ENCODE measurements around the gene PRRC2C.
"Not testable (repeated sequence)": the region's sequence is repeated elsewhere in the genome, so short reads cannot be mapped to it uniquely, and the experiment has no call there.

Gene PRRC2C

GRCh38 chr1:171521567-171521966, 36.2 kb downstream of the PRRC2C start:
- Histone ChIP-seq H3K9ac (ENCODE audit: low read length in 5 of 5) (no peak overlapping the region), H3K27ac (ENCODE audit: low read depth, low read length) (no peak overlapping the region), H3K36me3 (ENCODE audit: control insufficient read depth in 5 of 5, insufficient read depth in 5 of 5, low read length in 5 of 5) (peaks cover 44 to 88% (median 53%) of the 10 kb centered on the region in 5 donors), H3K4me3 (ENCODE audit: low read depth in 1 of 5, low read length in 5 of 5) (no peak overlapping the region), H3K9me3 (ENCODE audit: control insufficient read depth in 5 of 5, low read length in 5 of 5) (no peaks in the 10 kb centered on the region), H3K27me3 (ENCODE audit: control insufficient read depth in 5 of 5, insufficient read depth in 4 of 5, low read length in 5 of 5) (no peaks in the 10 kb centered on the region), H3K4me1 (ENCODE audit: control insufficient read depth in 5 of 5, insufficient read depth in 5 of 5, low read length in 5 of 5) (peaks cover 0 to 10% (median 4%) of the 10 kb centered on the region in 5 donors)

- peaks cover 40 to 84% (median 50%) of the 10 kb centered on the region in 5 donors for H3K36me3 ChIP-seq (ENCODE audit: control insufficient read depth in 5 of 5, insufficient read depth in 5 of 5, low read length in 5 of 5)
- no peak overlapping the region for H3K9ac ChIP-seq (ENCODE audit: low read length in 5 of 5)
- H3K27ac ChIP-seq (ENCODE audit: low read depth, low read length): no peak overlapping the region
- H3K4me1 ChIP-seq (ENCODE audit: control insufficient read depth in 5 of 5, insufficient read depth in 5 of 5, low read length in 5 of 5): peaks cover 0 to 7% (median under 1%) of the 10 kb centered on the region in 5 donors
- no peak overlapping the region for H3K4me3 ChIP-seq (ENCODE audit: low read depth in 1 of 5, low read length in 5 of 5)
- H3K9me3 ChIP-seq (ENCODE audit: control insufficient read depth in 5 of 5, low read length in 5 of 5): no peaks in the 10 kb centered on the region
- H3K27me3 ChIP-seq (ENCODE audit: control insufficient read depth in 5 of 5, insufficient read depth in 4 of 5, low read length in 5 of 5): no peaks in the 10 kb centered on the region
Observed at GRCh38 chr1:171530676-171531075, 45.3 kb downstream of the PRRC2C start.

DNA sequence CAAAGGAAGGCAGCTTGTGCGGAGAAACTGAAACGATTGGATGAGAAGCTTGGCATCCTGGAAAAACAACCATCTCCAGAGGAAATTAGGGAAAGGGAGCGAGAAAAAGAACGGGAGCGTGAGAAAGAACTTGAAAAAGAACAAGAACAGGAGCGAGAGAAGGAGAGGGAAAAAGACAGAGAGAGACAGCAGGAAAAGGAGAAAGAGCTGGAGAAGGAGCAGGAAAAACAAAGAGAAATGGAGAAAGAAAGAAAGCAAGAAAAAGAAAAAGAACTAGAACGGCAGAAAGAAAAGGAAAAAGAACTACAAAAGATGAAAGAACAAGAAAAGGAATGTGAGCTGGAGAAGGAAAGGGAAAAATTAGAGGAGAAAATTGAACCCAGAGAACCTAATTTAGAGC, 47.2 kb downstream of the PRRC2C start:
- Histone ChIP-seq H3K4me1 (ENCODE audit: control insufficient read depth in 5 of 5, insufficient read depth in 5 of 5, low read length in 5 of 5) (peaks cover 0 to 2% (median 0%) of the 10 kb centered on the region in 5 donors), H3K27me3 (ENCODE audit: control insufficient read depth in 5 of 5, insufficient read depth in 4 of 5, low read length in 5 of 5) (no peaks in the 10 kb centered on the region), H3K4me3 (ENCODE audit: low read depth in 1 of 5, low read length in 5 of 5) (no peak overlapping the region), H3K36me3 (ENCODE audit: control insufficient read depth in 5 of 5, insufficient read depth in 5 of 5, low read length in 5 of 5) (peaks cover 56 to 89% (median 63%) of the 10 kb centered on the region in 5 donors), H3K9ac (ENCODE audit: low read length in 5 of 5) (no peak overlapping the region), H3K27ac (ENCODE audit: low read depth, low read length) (no peak overlapping the region), H3K9me3 (ENCODE audit: control insufficient read depth in 5 of 5, low read length in 5 of 5) (no peaks in the 10 kb centered on the region)

GRCh38 chr1:171545523-171545922, 60.2 kb downstream of the PRRC2C start:
- peaks cover 34 to 77% (median 61%) of the 10 kb centered on the region in 5 donors for H3K36me3 ChIP-seq (ENCODE audit: control insufficient read depth in 5 of 5, insufficient read depth in 5 of 5, low read length in 5 of 5)
- H3K27ac ChIP-seq (ENCODE audit: low read depth, low read length): no peak overlapping the region
- no peaks in the 10 kb centered on the region for H3K9me3 ChIP-seq (ENCODE audit: control insufficient read depth in 5 of 5, low read length in 5 of 5)
- H3K9ac ChIP-seq (ENCODE audit: low read length in 5 of 5): no peak overlapping the region
- no peak overlapping the region for H3K4me3 ChIP-seq (ENCODE audit: low read depth in 1 of 5, low read length in 5 of 5)
- peaks cover 0 to 2% (median 0%) of the 10 kb centered on the region in 5 donors for H3K4me1 ChIP-seq (ENCODE audit: control insufficient read depth in 5 of 5, insufficient read depth in 5 of 5, low read length in 5 of 5)
- H3K27me3 ChIP-seq (ENCODE audit: control insufficient read depth in 5 of 5, insufficient read depth in 4 of 5, low read length in 5 of 5): no peaks in the 10 kb centered on the region

DNA sequence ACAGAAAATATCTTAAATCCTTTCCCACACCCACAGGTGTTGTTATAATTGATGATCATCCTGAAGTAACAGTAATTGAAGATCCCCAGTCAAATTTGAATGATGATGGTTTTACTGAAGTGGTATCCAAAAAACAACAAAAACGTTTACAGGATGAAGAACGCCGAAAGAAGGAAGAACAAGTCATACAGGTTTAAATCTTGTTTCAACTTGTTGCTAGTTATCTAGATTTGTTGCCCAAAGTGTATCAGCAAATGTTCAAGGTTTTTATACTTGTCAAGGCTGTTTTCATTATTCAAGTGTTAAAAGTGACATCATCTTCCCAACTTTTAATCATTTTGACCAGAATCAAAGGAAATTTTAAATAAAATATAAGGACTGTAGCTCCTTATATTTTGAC, 64.7 kb downstream of the PRRC2C start:
- no peak overlapping the region for H3K9ac ChIP-seq (ENCODE audit: low read length in 5 of 5)
- no peaks in the 10 kb centered on the region for H3K9me3 ChIP-seq (ENCODE audit: control insufficient read depth in 5 of 5, low read length in 5 of 5)
- no peaks in the 10 kb centered on the region for H3K27me3 ChIP-seq (ENCODE audit: control insufficient read depth in 5 of 5, insufficient read depth in 4 of 5, low read length in 5 of 5)
- H3K36me3 ChIP-seq (ENCODE audit: control insufficient read depth in 5 of 5, insufficient read depth in 5 of 5, low read length in 5 of 5): peaks cover 16 to 49% (median 33%) of the 10 kb centered on the region in 5 donors
- H3K27ac ChIP-seq (ENCODE audit: low read depth, low read length): no peak overlapping the region
- no peak overlapping the region for H3K4me3 ChIP-seq (ENCODE audit: low read depth in 1 of 5, low read length in 5 of 5)
- H3K4me1 ChIP-seq (ENCODE audit: control insufficient read depth in 5 of 5, insufficient read depth in 5 of 5, low read length in 5 of 5): no peaks in the 10 kb centered on the region

GRCh38 chr1:171550598-171551100, 65.3 kb downstream of the PRRC2C start:
- peaks cover 14 to 50% (median 34%) of the 10 kb centered on the region in 5 donors for H3K36me3 ChIP-seq (ENCODE audit: control insufficient read depth in 5 of 5, insufficient read depth in 5 of 5, low read length in 5 of 5)
- not testable (repeated sequence) for H3K27ac ChIP-seq (ENCODE audit: low read depth, low read length); H3K27me3 ChIP-seq (ENCODE audit: control insufficient read depth in 5 of 5, insufficient read depth in 4 of 5, low read length in 5 of 5); H3K9ac ChIP-seq (ENCODE audit: low read length in 5 of 5); H3K4me1 ChIP-seq (ENCODE audit: control insufficient read depth in 5 of 5, insufficient read depth in 5 of 5, low read length in 5 of 5); H3K4me3 ChIP-seq (ENCODE audit: low read depth in 1 of 5, low read length in 5 of 5); H3K9me3 ChIP-seq (ENCODE audit: control insufficient read depth in 5 of 5, low read length in 5 of 5)

- not testable (repeated sequence) for H3K27me3 ChIP-seq (ENCODE audit: control insufficient read depth in 5 of 5, insufficient read depth in 4 of 5, low read length in 5 of 5); H3K9ac ChIP-seq (ENCODE audit: low read length in 5 of 5); H3K4me1 ChIP-seq (ENCODE audit: control insufficient read depth in 5 of 5, insufficient read depth in 5 of 5, low read length in 5 of 5); H3K27ac ChIP-seq (ENCODE audit: low read depth, low read length); H3K4me3 ChIP-seq (ENCODE audit: low read depth in 1 of 5, low read length in 5 of 5); H3K9me3 ChIP-seq (ENCODE audit: control insufficient read depth in 5 of 5, low read length in 5 of 5)
- H3K36me3 ChIP-seq (ENCODE audit: control insufficient read depth in 5 of 5, insufficient read depth in 5 of 5, low read length in 5 of 5): peaks cover 27 to 54% (median 48%) of the 10 kb centered on the region in 5 donors
Observed at GRCh38 chr1:171553960-171554359, 68.6 kb downstream of the PRRC2C start.

DNA sequence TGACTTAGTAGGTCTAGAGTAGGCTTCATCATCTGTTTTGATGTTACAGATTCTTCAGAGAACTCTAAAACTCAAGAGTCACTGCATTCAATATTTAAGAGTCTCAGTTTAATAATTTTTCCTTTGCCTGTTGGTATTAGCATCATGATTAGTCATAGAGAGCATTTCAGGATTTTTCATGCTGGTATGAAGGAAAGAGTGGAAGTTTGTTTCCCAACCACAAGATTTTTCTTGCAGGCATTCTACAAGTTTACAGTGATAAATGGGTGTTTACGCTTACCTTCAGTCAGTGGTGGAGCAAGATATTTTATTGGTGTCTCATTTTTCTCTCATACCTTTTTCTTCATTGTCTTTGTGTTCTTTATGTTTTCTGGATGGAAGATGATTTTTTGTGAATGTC, 78.3 kb downstream of the PRRC2C start:
- Histone ChIP-seq H3K27ac (ENCODE audit: low read depth, low read length) (no peak overlapping the region), H3K4me1 (ENCODE audit: control insufficient read depth in 5 of 5, insufficient read depth in 5 of 5, low read length in 5 of 5) (no peaks in the 10 kb centered on the region), H3K4me3 (ENCODE audit: low read depth in 1 of 5, low read length in 5 of 5) (no peak overlapping the region), H3K27me3 (ENCODE audit: control insufficient read depth in 5 of 5, insufficient read depth in 4 of 5, low read length in 5 of 5) (no peaks in the 10 kb centered on the region), H3K36me3 (ENCODE audit: control insufficient read depth in 5 of 5, insufficient read depth in 5 of 5, low read length in 5 of 5) (peaks cover 79 to 94% (median 82%) of the 10 kb centered on the region in 5 donors), H3K9me3 (ENCODE audit: control insufficient read depth in 5 of 5, low read length in 5 of 5) (no peaks in the 10 kb centered on the region), H3K9ac (ENCODE audit: low read length in 5 of 5) (no peak overlapping the region)

DNA sequence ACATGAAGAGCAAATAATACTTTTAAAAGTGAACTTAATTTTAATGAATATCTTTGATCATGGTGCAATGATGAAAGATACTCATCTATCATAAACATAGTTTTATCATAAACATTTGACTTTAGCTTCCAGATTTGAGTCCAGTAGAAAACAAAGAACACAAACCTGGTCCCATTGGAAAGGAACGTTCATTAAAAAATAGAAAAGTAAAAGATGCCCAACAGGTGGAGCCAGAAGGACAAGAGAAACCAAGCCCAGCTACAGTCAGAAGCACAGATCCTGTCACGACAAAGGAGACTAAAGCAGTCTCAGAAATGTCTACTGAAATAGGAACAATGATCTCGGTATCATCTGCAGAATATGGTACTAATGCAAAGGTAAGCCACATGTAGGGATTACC, 81.1 kb downstream of the PRRC2C start:
- H3K27me3 ChIP-seq (ENCODE audit: control insufficient read depth in 5 of 5, insufficient read depth in 4 of 5, low read length in 5 of 5): no peaks in the 10 kb centered on the region
- no peak overlapping the region for H3K27ac ChIP-seq (ENCODE audit: low read depth, low read length)
- H3K4me1 ChIP-seq (ENCODE audit: control insufficient read depth in 5 of 5, insufficient read depth in 5 of 5, low read length in 5 of 5): no peaks in the 10 kb centered on the region
- no peaks in the 10 kb centered on the region for H3K9me3 ChIP-seq (ENCODE audit: control insufficient read depth in 5 of 5, low read length in 5 of 5)
- H3K36me3 ChIP-seq (ENCODE audit: control insufficient read depth in 5 of 5, insufficient read depth in 5 of 5, low read length in 5 of 5): peaks cover 70 to 84% (median 73%) of the 10 kb centered on the region in 5 donors
- H3K4me3 ChIP-seq (ENCODE audit: low read depth in 1 of 5, low read length in 5 of 5): no peak overlapping the region
- no peak overlapping the region for H3K9ac ChIP-seq (ENCODE audit: low read length in 5 of 5)

- no peak overlapping the region for H3K4me3 ChIP-seq (ENCODE audit: low read depth in 1 of 5, low read length in 5 of 5)
- H3K27me3 ChIP-seq (ENCODE audit: control insufficient read depth in 5 of 5, insufficient read depth in 4 of 5, low read length in 5 of 5): no peaks in the 10 kb centered on the region
- peaks cover 52 to 66% (median 64%) of the 10 kb centered on the region in 5 donors for H3K36me3 ChIP-seq (ENCODE audit: control insufficient read depth in 5 of 5, insufficient read depth in 5 of 5, low read length in 5 of 5)
- no peak overlapping the region for H3K27ac ChIP-seq (ENCODE audit: low read depth, low read length)
- H3K4me1 ChIP-seq (ENCODE audit: control insufficient read depth in 5 of 5, insufficient read depth in 5 of 5, low read length in 5 of 5): no peaks in the 10 kb centered on the region
- no peak overlapping the region for H3K9ac ChIP-seq (ENCODE audit: low read length in 5 of 5)
- H3K9me3 ChIP-seq (ENCODE audit: control insufficient read depth in 5 of 5, low read length in 5 of 5): no peaks in the 10 kb centered on the region
Observed at GRCh38 chr1:171570295-171570694, 85.0 kb downstream of the PRRC2C start.

Data from subcutaneous abdominal adipose tissue (tissue), 5 donors.